ENCODE data around the gene CRELD2. TPM values are rescaled to one million over a fixed set of nuclear protein-coding genes. Genes with fewer than 3 reads are reported as not detected.

CRELD2 gene
- total and polyA plus RNA-seq, 2 of the 4 experiments (the other 2 are of a cell fraction), result 36.2 to 70.7 TPM

GRCh38 chr22:49927483-49928184 is 9.2 kb downstream of the CRELD2 start:
- dilution Hi-C loops (cut with HindIII; ENCODE audit: low sequenced_read_pairs, unreplicated experiment) (no loop called here), intact Hi-C loops (cut with micrococcal nuclease) (no loop called here), in situ Hi-C loops (cut with MboI; ENCODE audit: low sequenced_read_pairs) (no loop called here)
- no peaks in the 10 kb centered on the region for H3K9me3 ChIP-seq (ENCODE audit: control insufficient read depth, insufficient read depth, low read length)
- H3K4me3 ChIP-seq (ENCODE audit: insufficient read depth, low read depth, low read length), result no peak overlapping the region
- no peak overlapping the region for H2BK5ac ChIP-seq (ENCODE audit: low read depth, low read length, poor library complexity, severe bottlenecking)
- H2BK15ac ChIP-seq (ENCODE audit: low read depth, low read length), result no peak overlapping the region
- H2AK9ac ChIP-seq (replicated peaks; ENCODE audit: low read depth, low read length, poor library complexity), result no peak overlapping the region
- no peak overlapping the region for H2AFZ ChIP-seq (replicated peaks; ENCODE audit: low read length, poor library complexity)
- no peak overlapping the region for H3K27ac ChIP-seq (ENCODE audit: insufficient read depth, low read length)
- H3K27me3 ChIP-seq (ENCODE audit: control insufficient read depth, insufficient read depth, low read length), result no peaks in the 10 kb centered on the region
- TF ChIP-seq ELK1 (IDR thresholded peaks at IDR 0.05; ENCODE audit: borderline replicate concordance, low read depth, low read length) (no peak), CTCF (conservative IDR thresholded peaks at IDR 0.05; ENCODE audit: low read depth, low read length) (no peak), MAZ (IDR thresholded peaks at IDR 0.05; ENCODE audit: borderline replicate concordance, low read depth, low read length) (no peak), CHD1 (IDR thresholded peaks at IDR 0.05; ENCODE audit: low read depth, low read length) (no peak)
- WGBS, 2 experiments (ENCODE audit: extremely low coverage in 2 of 2, insufficient read length in 1 of 2), result 90% methylated on average over 11 of the region's 26 CpGs; no CpG with 5 or more reads in 1 of the 2 experiments
- peaks cover 16% of the 10 kb centered on the region; the same call in 1 of the 2 replicates for H3K36me3 ChIP-seq (ENCODE audit: control insufficient read depth, insufficient read depth, low read length)
- peaks cover 9% of the 10 kb centered on the region for H3K4me1 ChIP-seq (ENCODE audit: control insufficient read depth, insufficient read depth, low read length)
- ChIA-PET POLR2A (ENCODE audit: unreplicated experiment) (interaction anchor here (1.3 kb wide), 1 partner anchor 9 kb away, joined by 3 read pairs; the partner anchor contains the start of genes ALG12 and CRELD2), CTCF (interaction anchor here (1.3 kb wide), 1 partner anchor 103 kb away, joined by 3 read pairs; no protein-coding TSS in a partner anchor)
- H3K9ac ChIP-seq (ENCODE audit: low read depth, low read length), result no peak overlapping the region
- no peak overlapping the region for H3K4ac ChIP-seq (ENCODE audit: low read depth, low read length)
- H4K8ac ChIP-seq (ENCODE audit: low read depth in 2 of 2, low read length in 2 of 2), result no peak overlapping the region
- no peak overlapping the region for H4K91ac ChIP-seq (ENCODE audit: insufficient read depth, low read depth, low read length)
- no peak overlapping the region for H3K23ac ChIP-seq (ENCODE audit: low read depth, low read length)
- peaks cover 4% of the 10 kb centered on the region; the same call in 1 of the 2 replicates for H3K9me1 ChIP-seq (ENCODE audit: insufficient read depth, low read length)
- no peak overlapping the region for H3K56ac ChIP-seq (ENCODE audit: extremely low read depth, insufficient read depth, low read length)
- no peak overlapping the region for H3K18ac ChIP-seq (ENCODE audit: low read depth, low read length)
- no peak overlapping the region for H2AK5ac ChIP-seq (ENCODE audit: low read depth, low read length)
- H3K79me1 ChIP-seq (ENCODE audit: low read depth in 1 of 2, low read length in 2 of 2), result no peaks in the 10 kb centered on the region
- H3K14ac ChIP-seq (replicated peaks; ENCODE audit: low read depth, low read length), result no peak overlapping the region
- H2BK20ac ChIP-seq (ENCODE audit: low read depth, low read length), result no peak overlapping the region
- H4K20me1 ChIP-seq (ENCODE audit: insufficient read depth, low read length), result no peaks in the 10 kb centered on the region; the same call in 1 of the 2 replicates
- H3K4me2 ChIP-seq (ENCODE audit: low read depth, low read length), result no peak overlapping the region
- no TSS peak for BruUV-seq (replicated peaks)
- no peak for DNase-seq
- no peak overlapping the region for H4K5ac ChIP-seq (ENCODE audit: low read depth, low read length)
- ATAC-seq (ENCODE audit: low read depth), result no peak
- no peak overlapping the region for H2BK120ac ChIP-seq (ENCODE audit: low read depth, low read length)

All from IMR-90 (cell line).